GM18861 (cell line): ENCODE data around the gene APLP2.

ENCODE experiments used
- ATAC-seq: cut with Tn5 transposase; IDR thresholded peaks from one replicate; pipeline ENCODE4 v1.9.1; 2021; ENCODE audit not compliant: unreplicated experiment

APLP2 gene

GRCh38 chr11:130144141-130144540 is 74.4 kb downstream of the APLP2 start:
- no peak for ATAC-seq

GRCh38 chr11:130144861-130145281 is 75.2 kb downstream of the APLP2 start:
- ATAC-seq, result no peak

- ATAC-seq, result no peak
Measured at GRCh38 chr11:130145311-130145812, 75.7 kb downstream of the APLP2 start.

GRCh38 chr11:130145975-130146776 is 76.5 kb downstream of the APLP2 start:
- ATAC-seq, result no peak

- ATAC-seq, result no peak
Measured at GRCh38 chr11:130146796-130147195, 77.1 kb downstream of the APLP2 start.

GRCh38 chr11:130148796-130149326 is 79.2 kb downstream of the APLP2 start:
- ATAC-seq, result no peak

- ATAC-seq, result no peak
Measured at GRCh38 chr11:130150790-130151189, 81.1 kb downstream of the APLP2 start.

- ATAC-seq, result no peak
Measured at GRCh38 chr11:130151196-130151595, 81.5 kb downstream of the APLP2 start.

GRCh38 chr11:130156108-130157022 is 86.7 kb downstream of the APLP2 start:
- no peak for ATAC-seq

- ATAC-seq, result no peak
Measured at GRCh38 chr11:130157101-130157500, 87.4 kb downstream of the APLP2 start.

GRCh38 chr11:130157840-130158239 is 88.1 kb downstream of the APLP2 start:
- ATAC-seq, result no peak

- no peak for ATAC-seq
Measured at GRCh38 chr11:130159139-130159538, 89.4 kb downstream of the APLP2 start.

GRCh38 chr11:130159657-130160497 is 90.2 kb downstream of the APLP2 start, which contains the start of gene ST14:
Gene ST14 (plus strand): TSS chr11:130159782. CDS start chr11:130159980, 198 bp downstream.
- ATAC-seq, result no peak

- ATAC-seq, result no peak
Measured at GRCh38 chr11:130160498-130161155, 90.9 kb downstream of the APLP2 start.

GRCh38 chr11:130161441-130162145 is 91.9 kb downstream of the APLP2 start:
- ATAC-seq, result no peak

- no peak for ATAC-seq
Measured at GRCh38 chr11:130162733-130163132, 93.0 kb downstream of the APLP2 start.

GRCh38 chr11:130163346-130164220 is 93.9 kb downstream of the APLP2 start:
- ATAC-seq, result no peak

- ATAC-seq, result no peak
Measured at GRCh38 chr11:130164221-130164570, 94.5 kb downstream of the APLP2 start.
